Activated CD8-positive, alpha-beta T cell treated with anti-CD3 and anti-CD28 coated beads for 36 hours (primary cell): ENCODE data around the gene CCDC13. TPM values are rescaled to one million over a fixed set of nuclear protein-coding genes. Genes with fewer than 3 reads are reported as not detected.

Experiments
- ATAC-seq: fragments of 200-7000 bp; cut with Tn5 transposase; one replicate; pipeline ENCODE4 v1.10.0; 2021; ENCODE audit warnings: mild to moderate bottlenecking, moderate library complexity
- CTCF ChIA-PET: fragments of 350-600 bp; sonication (Branson Sonifier 250); formaldehyde crosslinking; loops from one replicate; lab custom pipeline; 2021; ENCODE audit warnings: antibody characterized with exemption; lab: Charles Lee
- POLR2A ChIA-PET: fragments of 350-600 bp; sonication (Branson Sonifier 250); formaldehyde crosslinking; loops from one replicate; lab custom pipeline; 2021; ENCODE audit warnings: antibody characterized with exemption; lab: Charles Lee
- DNase-seq: peaks from one replicate; pipeline ENCODE4 v3.0.0-alpha.2; 2020
- H3K27ac Mint-ChIP-seq: one replicate; pipeline ENCODE4 v1.8.0; 2021; ENCODE audit warnings: mild to moderate bottlenecking, mixed read lengths
- H3K27me3 Mint-ChIP-seq: one replicate; pipeline ENCODE4 v1.8.0; 2021; ENCODE audit warnings: mixed read lengths
- H3K36me3 Mint-ChIP-seq: one replicate; pipeline ENCODE4 v1.8.0; 2021; ENCODE audit warnings: low read depth, mixed read lengths
- H3K4me1 Mint-ChIP-seq: one replicate; pipeline ENCODE4 v1.8.0; 2021; ENCODE audit warnings: low read depth, mixed read lengths
- H3K4me3 Mint-ChIP-seq: one replicate; pipeline ENCODE4 v1.8.0; 2021; ENCODE audit warnings: mild to moderate bottlenecking, moderate library complexity, mixed read lengths
- H3K9me3 Mint-ChIP-seq: one replicate; pipeline ENCODE4 v1.8.0; 2021; ENCODE audit warnings: mixed read lengths
- intact Hi-C: fragments of 100-400 bp; cut with micrococcal nuclease; formaldehyde crosslinking; loops from one replicate; pipeline ENCODE4 v1.10.0; 2022
- total RNA-seq, 2 experiments: library from RNA; stranded (reverse); gene quantifications; one replicate each; pipeline ENCODE4 v1.2.3, GENCODE V29; 2021
- TF ChIP-seq, protein P1 (sequence below): fragments of 200-600 bp; IDR thresholded peaks from one replicate; pipeline ENCODE4 v1.8.0; 2022; ENCODE audit warnings: antibody characterized with exemption, mild to moderate bottlenecking

Gene CCDC13
- total RNA-seq, 2 experiments from 2014 or later, result 0.29 TPM; not detected in 1

DNA sequence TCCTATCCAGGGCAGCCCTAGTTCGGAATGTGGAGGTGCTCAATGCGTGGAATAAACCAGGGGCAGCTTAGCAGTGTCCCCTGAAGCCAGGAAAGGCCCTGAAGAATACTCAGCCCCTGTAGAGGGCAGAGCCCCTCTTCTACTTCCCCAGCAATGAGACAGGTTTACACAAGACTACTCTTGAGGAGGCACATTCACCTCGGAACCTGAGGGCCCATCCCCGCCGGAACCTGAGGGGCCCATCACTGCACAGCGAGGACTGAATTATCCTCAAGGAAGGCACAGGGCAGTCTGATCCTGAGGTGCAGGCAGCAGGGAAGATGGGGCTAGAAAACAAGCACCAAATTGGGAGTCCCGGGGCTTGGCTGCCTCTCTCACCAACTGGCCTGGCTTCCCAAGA, 22.2 kb downstream of the CCDC13 start:
- H3K27ac Mint-ChIP-seq, result no peak overlapping the region
- H3K9me3 Mint-ChIP-seq, result no peaks in the 10 kb centered on the region
- TF ChIP-seq, protein P1, sequence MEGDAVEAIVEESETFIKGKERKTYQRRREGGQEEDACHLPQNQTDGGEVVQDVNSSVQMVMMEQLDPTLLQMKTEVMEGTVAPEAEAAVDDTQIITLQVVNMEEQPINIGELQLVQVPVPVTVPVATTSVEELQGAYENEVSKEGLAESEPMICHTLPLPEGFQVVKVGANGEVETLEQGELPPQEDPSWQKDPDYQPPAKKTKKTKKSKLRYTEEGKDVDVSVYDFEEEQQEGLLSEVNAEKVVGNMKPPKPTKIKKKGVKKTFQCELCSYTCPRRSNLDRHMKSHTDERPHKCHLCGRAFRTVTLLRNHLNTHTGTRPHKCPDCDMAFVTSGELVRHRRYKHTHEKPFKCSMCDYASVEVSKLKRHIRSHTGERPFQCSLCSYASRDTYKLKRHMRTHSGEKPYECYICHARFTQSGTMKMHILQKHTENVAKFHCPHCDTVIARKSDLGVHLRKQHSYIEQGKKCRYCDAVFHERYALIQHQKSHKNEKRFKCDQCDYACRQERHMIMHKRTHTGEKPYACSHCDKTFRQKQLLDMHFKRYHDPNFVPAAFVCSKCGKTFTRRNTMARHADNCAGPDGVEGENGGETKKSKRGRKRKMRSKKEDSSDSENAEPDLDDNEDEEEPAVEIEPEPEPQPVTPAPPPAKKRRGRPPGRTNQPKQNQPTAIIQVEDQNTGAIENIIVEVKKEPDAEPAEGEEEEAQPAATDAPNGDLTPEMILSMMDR, result no peak
- H3K4me1 Mint-ChIP-seq, result peaks cover 11% of the 10 kb centered on the region
- no peak for DNase-seq
- CTCF ChIA-PET, result interaction anchor here (1.1 to 1.3 kb wide), 2 partner anchors 11 to 228 kb away, joined by 3 read pairs; no protein-coding TSS in a partner anchor
- POLR2A ChIA-PET, result interaction anchor here (0.5 kb wide), 1 partner anchor 112 kb away, joined by 3 read pairs; no protein-coding TSS in a partner anchor
- no peak for ATAC-seq
- H3K4me3 Mint-ChIP-seq, result no peak overlapping the region
- intact Hi-C loops, result no loop called here
- no peaks in the 10 kb centered on the region for H3K36me3 Mint-ChIP-seq
- H3K27me3 Mint-ChIP-seq, result no peaks in the 10 kb centered on the region

DNA sequence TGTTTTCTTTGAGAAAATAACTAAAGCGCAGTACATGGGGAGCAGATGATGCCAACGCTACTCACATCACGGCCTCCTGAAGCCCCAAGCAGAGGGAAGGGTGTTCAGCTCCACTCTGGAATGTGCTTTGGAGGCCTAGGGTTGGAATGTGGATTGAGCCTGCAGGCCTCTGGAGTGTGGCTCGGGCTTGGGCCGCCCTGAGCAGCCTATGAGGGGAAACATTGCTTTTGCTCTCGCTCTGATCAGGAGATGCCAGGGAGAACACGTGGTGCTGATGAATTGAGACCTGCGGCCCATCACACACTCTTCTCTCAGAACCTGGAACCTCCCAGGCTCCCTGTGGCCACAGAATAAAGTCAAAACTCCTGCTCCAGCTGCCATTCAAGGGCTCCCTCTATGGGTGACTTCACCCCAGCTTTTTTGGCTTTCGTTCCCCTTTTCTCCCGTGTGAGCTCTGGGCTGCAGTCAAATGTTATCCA, 23.3 kb downstream of the CCDC13 start:
- TF ChIP-seq, protein P1, result no peak
- ChIA-PET POLR2A (no interaction called here), CTCF (interaction anchor here (0.9 to 1.4 kb wide), 3 partner anchors 38 to 98 kb away, joined by 3 to 4 read pairs (median 3); no protein-coding TSS in a partner anchor)
- intact Hi-C loops, result loop anchor here (10.0 kb wide), 1 partner anchor 165 kb away; the partner anchor contains the start of gene SEC22C
- ATAC-seq, result no peak
- no peak overlapping the region for H3K4me3 Mint-ChIP-seq
- no peaks in the 10 kb centered on the region for H3K9me3 Mint-ChIP-seq
- DNase-seq, result no peak
- no peaks in the 10 kb centered on the region for H3K27me3 Mint-ChIP-seq
- H3K27ac Mint-ChIP-seq, result no peak overlapping the region
- H3K4me1 Mint-ChIP-seq, result peaks cover 11% of the 10 kb centered on the region
- no peaks in the 10 kb centered on the region for H3K36me3 Mint-ChIP-seq

DNA sequence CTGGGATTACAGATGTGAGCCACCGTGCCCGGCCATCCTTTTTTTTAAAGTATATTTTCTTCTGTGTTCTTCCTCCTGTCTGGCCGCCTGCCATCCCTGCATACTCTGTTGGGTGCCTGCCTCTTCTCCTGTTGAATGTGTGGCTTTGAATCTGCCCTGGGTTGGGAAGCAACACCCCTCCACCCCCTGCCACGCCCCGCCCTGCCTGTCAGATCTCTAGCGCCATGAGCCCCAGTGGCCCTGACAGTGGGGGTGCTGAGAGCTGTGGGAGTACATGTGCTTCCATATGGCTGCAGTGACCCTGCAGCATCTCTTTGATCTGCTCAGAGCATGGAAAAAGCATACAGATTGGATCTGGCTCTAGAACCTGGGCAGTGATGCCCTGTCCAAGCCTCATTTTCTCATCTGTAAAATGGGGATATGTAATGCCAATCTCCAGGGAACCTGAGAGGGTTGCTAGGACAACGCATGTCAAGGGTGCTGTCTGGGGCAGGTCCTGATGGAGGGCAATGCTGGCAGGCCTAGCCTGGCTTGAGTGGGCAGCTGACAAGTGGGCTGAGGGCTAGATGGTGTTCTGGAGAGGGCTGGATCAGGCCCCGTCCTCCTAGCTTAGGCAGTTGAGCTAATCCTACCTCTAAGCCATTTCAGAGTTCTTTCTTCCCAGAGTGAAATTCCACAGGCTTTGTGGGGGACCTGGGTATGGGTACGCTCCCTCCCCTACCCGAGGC, 23.9 kb downstream of the CCDC13 start:
- intact Hi-C loops, result loop anchor here (10.0 kb wide), 1 partner anchor 164 kb away; the partner anchor contains the start of gene SEC22C
- Mint-ChIP-seq H3K4me3 (no peak overlapping the region), H3K27me3 (no peaks in the 10 kb centered on the region), H3K4me1 (peaks cover 11% of the 10 kb centered on the region), H3K36me3 (no peaks in the 10 kb centered on the region), H3K27ac (no peak overlapping the region), H3K9me3 (no peaks in the 10 kb centered on the region)
- no peak for DNase-seq
- TF ChIP-seq, protein P1, result no peak
- CTCF ChIA-PET, result interaction anchor here (1.0 to 1.4 kb wide), 2 partner anchors 37 to 97 kb away, joined by 3 to 4 read pairs; no protein-coding TSS in a partner anchor
- POLR2A ChIA-PET, result interaction anchor here (1.2 kb wide), 1 partner anchor 15 kb away, joined by 4 read pairs; no protein-coding TSS in a partner anchor
- ATAC-seq, result no peak

DNA sequence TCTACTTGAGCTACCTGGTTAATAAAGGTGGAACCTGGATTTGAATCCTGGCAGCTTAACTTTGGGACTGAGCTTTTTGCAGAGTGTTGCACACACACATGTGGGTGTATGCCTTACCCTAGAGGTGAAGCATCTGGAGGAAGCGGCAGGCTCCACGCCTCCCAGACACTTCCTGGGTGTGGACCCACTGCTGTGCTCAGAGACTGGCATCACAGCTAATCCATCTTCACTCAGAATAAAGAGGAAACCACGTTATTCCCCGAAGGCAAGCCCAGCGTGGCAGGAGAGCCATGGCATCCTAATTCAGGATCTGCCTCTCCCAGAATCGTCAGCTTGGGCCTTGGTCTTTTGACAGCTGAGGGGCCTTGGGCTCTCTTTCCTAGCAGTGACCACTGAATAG, 25.5 kb downstream of the CCDC13 start:
- Mint-ChIP-seq H3K36me3 (no peaks in the 10 kb centered on the region), H3K9me3 (no peaks in the 10 kb centered on the region), H3K4me3 (no peak overlapping the region), H3K27me3 (no peaks in the 10 kb centered on the region), H3K27ac (no peak overlapping the region), H3K4me1 (peaks cover 11% of the 10 kb centered on the region)
- ChIA-PET CTCF (interaction anchor here (0.5 to 1.4 kb wide), 2 partner anchors 14 to 200 kb away, joined by 3 to 4 read pairs; no protein-coding TSS in a partner anchor), POLR2A (no interaction called here)
- intact Hi-C loops, result loop anchor here (10.0 kb wide), 1 partner anchor 163 kb away; the partner anchor contains the start of gene SEC22C
- ATAC-seq, result no peak
- TF ChIP-seq, protein P1, result no peak
- no peak for DNase-seq
